Vagina (tissue), 2 donors: ENCODE measurements around the gene ANKS6. TPM values are rescaled to one million over a fixed set of nuclear protein-coding genes. Genes with fewer than 3 reads are reported as not detected.

Experiments
- DNase-seq, 2 donors: peaks; one replicate each; pipeline ENCODE4 v3.0.0-alpha.2; 2017; ENCODE audit errors: extremely low spot score in 2 of 2
- H3K27ac ChIP-seq: fragments of 200-600 bp; sonication (generic); one replicate; pipeline ENCODE4 v1.5.1; 2019
- H3K27me3 ChIP-seq: fragments of 200-600 bp; sonication (generic); one replicate; pipeline ENCODE4 v1.5.1; 2019
- H3K36me3 ChIP-seq, 2 donors: fragments of 200-600 bp; sonication (generic); one replicate each; pipeline ENCODE4 v1.5.1; 2017 to 2019
- H3K4me1 ChIP-seq: fragments of 200-600 bp; sonication (generic); one replicate; pipeline ENCODE4 v1.5.1; 2019
- H3K4me3 ChIP-seq, 2 donors: fragments of 200-600 bp; sonication (generic); 1 replicate in 1 of 2; 2 replicates in 1 of 2; pipeline ENCODE4 v1.5.1; 2016 to 2019
- H3K9me3 ChIP-seq: fragments of 200-600 bp; sonication (generic); one replicate; pipeline ENCODE4 v1.5.1; 2019
- POLR2A ChIP-seq, 2 donors: fragments of 450-650 bp; IDR thresholded peaks; one replicate each; pipeline ENCODE4 v1.6.1; 2017; ENCODE audit warnings: antibody characterized with exemption in 2 of 2, mild to moderate bottlenecking in 2 of 2, moderate library complexity in 2 of 2
- POLR2AphosphoS5 ChIP-seq, 2 donors: sonication (generic); formaldehyde crosslinking; IDR thresholded peaks; one replicate each; pipeline ENCODE4 v1.9.0; 2017; ENCODE audit warnings: antibody characterized with exemption in 2 of 2, mild to moderate bottlenecking in 2 of 2, low read depth in 1 of 2; ENCODE audit not compliant: insufficient read depth in 1 of 2
- intact Hi-C: fragments of 100-400 bp; cut with DNase I; formaldehyde crosslinking; loops from one replicate; pipeline ENCODE4 v1.15.1; 2023
- total RNA-seq: library from RNA; depleted of rRNA; stranded (reverse); fragments of >200 nt; gene quantifications from one replicate; pipeline ENCODE4 v1.2.3, GENCODE V29; 2016
- TF ChIP-seq, protein P1 (sequence below), 3 experiments: fragments of 450-650 bp in 2 of 3; fragments of 200-600 bp in 1 of 3; sonication (generic) in 1 of 3; IDR thresholded peaks; one replicate each; pipeline ENCODE4 v1.5.1; 2017 to 2019; ENCODE audit warnings: antibody characterized with exemption in 3 of 3, mild to moderate bottlenecking in 2 of 3, moderate library complexity in 2 of 3

The ANKS6 gene
- total RNA-seq, 1 donor from 2014 or later: 10.8 TPM

GRCh38 chr9:98743818-98744611, 52.3 kb downstream of the ANKS6 start:
- no peak overlapping the region for H3K27ac ChIP-seq
- H3K4me1 ChIP-seq: no peaks in the 10 kb centered on the region
- no peak for TF ChIP-seq POLR2A (IDR thresholded peaks at IDR 0.05)
- TF ChIP-seq, protein P1, sequence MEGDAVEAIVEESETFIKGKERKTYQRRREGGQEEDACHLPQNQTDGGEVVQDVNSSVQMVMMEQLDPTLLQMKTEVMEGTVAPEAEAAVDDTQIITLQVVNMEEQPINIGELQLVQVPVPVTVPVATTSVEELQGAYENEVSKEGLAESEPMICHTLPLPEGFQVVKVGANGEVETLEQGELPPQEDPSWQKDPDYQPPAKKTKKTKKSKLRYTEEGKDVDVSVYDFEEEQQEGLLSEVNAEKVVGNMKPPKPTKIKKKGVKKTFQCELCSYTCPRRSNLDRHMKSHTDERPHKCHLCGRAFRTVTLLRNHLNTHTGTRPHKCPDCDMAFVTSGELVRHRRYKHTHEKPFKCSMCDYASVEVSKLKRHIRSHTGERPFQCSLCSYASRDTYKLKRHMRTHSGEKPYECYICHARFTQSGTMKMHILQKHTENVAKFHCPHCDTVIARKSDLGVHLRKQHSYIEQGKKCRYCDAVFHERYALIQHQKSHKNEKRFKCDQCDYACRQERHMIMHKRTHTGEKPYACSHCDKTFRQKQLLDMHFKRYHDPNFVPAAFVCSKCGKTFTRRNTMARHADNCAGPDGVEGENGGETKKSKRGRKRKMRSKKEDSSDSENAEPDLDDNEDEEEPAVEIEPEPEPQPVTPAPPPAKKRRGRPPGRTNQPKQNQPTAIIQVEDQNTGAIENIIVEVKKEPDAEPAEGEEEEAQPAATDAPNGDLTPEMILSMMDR (IDR thresholded peaks at IDR 0.05): no peak
- no peak for TF ChIP-seq POLR2AphosphoS5 (IDR thresholded peaks at IDR 0.05; ENCODE audit: insufficient read depth in 1 of 2, low read depth in 1 of 2)
- peaks cover 0 to 11% of the 10 kb centered on the region in 2 donors for H3K36me3 ChIP-seq
- intact Hi-C loops: no loop called here
- H3K4me3 ChIP-seq: no peak overlapping the region
- H3K27me3 ChIP-seq: no peaks in the 10 kb centered on the region
- H3K9me3 ChIP-seq: no peaks in the 10 kb centered on the region
- DNase-seq: peak in 1 of 2 donors; percentile 70

GRCh38 chr9:98743329-98743728, 53.0 kb downstream of the ANKS6 start:
- intact Hi-C loops: no loop called here
- no peak for TF ChIP-seq POLR2AphosphoS5 (IDR thresholded peaks at IDR 0.05; ENCODE audit: insufficient read depth in 1 of 2, low read depth in 1 of 2)
- TF ChIP-seq, protein P1 (IDR thresholded peaks at IDR 0.05): no peak
- no peak for TF ChIP-seq POLR2A (IDR thresholded peaks at IDR 0.05)
- Histone ChIP-seq H3K4me3 (no peak overlapping the region), H3K27me3 (no peaks in the 10 kb centered on the region), H3K4me1 (no peaks in the 10 kb centered on the region), H3K36me3 (peaks cover 0 to 11% of the 10 kb centered on the region in 2 donors), H3K27ac (no peak overlapping the region), H3K9me3 (no peaks in the 10 kb centered on the region)
- peak in 1 of 2 donors; percentile 58 for DNase-seq

DNA sequence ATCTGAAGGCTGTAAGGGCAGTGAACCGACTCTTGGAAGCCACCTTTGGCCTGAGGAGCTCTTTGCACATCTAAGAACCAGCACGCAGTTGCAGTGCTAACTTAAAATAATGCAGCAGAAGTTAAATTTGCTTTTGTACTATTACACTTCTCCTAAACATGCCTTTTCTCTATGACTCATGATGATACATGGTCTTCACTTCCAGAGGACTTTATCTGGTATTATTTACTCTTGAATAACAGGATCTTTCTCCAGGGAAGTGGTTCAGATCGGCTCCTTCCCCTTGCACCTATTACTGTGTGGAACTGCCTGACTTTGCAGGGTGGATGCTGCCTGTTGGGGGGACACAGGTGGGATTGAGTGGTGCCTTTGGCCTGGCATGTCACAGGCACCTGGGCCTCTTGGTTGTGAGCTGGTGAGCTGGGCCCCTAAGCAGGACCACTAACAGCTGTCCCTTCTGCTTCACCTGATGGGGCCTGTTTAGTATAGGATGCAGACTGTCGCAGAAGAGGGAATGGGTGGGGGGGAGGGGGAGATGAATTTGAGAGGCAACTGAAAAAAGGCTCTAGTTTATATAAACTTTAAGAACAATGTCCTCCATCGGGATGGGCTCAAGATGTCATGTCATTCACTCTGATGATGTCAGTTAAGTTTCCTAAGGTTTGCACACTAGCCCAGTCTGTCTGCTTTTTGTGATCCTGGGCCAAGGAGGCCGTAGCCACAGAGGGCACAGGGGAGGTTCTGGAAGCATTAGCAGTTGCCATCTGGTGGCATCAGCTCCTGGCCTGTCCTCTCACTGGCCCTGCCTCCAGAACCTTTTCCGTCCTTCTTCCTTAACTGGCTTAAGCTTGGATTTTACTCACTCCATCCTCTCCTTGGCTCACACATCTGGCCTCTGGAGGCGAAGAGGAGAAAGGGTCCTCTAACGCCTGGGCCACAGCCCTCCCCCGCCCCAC, 53.8 kb downstream of the ANKS6 start:
- Histone ChIP-seq H3K27me3 (no peaks in the 10 kb centered on the region), H3K9me3 (no peaks in the 10 kb centered on the region), H3K4me1 (no peaks in the 10 kb centered on the region), H3K36me3 (peaks cover 0 to 11% of the 10 kb centered on the region in 2 donors), H3K27ac (no peak overlapping the region), H3K4me3 (no peak overlapping the region)
- TF ChIP-seq, protein P1 (IDR thresholded peaks at IDR 0.05): no peak
- TF ChIP-seq POLR2AphosphoS5 (IDR thresholded peaks at IDR 0.05; ENCODE audit: insufficient read depth in 1 of 2, low read depth in 1 of 2): no peak
- no peak for TF ChIP-seq POLR2A (IDR thresholded peaks at IDR 0.05)
- DNase-seq: no peak
- intact Hi-C loops: no loop called here

DNA sequence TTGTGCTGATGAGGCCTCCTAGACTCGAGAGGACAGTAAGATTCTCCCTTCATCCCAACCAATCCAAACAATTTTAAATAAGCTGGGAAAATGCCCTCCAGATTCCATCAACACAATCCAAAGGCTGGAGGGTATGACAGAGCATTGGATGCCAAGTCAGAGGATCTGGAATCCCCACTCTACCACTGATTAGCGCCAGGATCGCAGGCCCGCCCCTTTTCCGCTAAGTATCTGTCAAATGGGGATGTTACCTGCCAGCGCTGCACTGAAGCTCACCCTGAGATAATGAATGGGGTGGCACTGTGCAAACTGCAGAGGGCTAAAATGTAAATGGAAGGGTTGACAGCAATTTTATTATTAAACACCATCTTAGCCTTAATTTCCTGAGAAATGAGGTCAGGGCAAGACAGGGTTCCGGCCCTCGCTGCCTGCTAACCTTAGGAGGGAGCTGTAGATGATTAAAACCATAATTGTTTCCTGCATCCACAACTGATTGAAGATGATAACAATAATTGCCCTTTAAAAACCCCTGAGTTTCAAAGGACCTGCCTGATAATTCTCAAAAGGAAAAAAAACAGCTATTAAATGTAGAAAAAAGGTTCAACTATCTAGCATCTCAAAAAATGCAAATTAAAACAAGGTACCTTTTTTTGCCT, 56.0 kb downstream of the ANKS6 start:
- no peaks in the 10 kb centered on the region for H3K9me3 ChIP-seq
- peaks cover 0 to 18% of the 10 kb centered on the region in 2 donors for H3K36me3 ChIP-seq
- TF ChIP-seq, protein P1 (IDR thresholded peaks at IDR 0.05): no peak
- no peak for TF ChIP-seq POLR2A (IDR thresholded peaks at IDR 0.05)
- no peak for TF ChIP-seq POLR2AphosphoS5 (IDR thresholded peaks at IDR 0.05; ENCODE audit: insufficient read depth in 1 of 2, low read depth in 1 of 2)
- no peak overlapping the region for H3K27ac ChIP-seq
- intact Hi-C loops: no loop called here
- no peaks in the 10 kb centered on the region for H3K27me3 ChIP-seq
- no peak overlapping the region for H3K4me3 ChIP-seq
- no peak for DNase-seq
- no peaks in the 10 kb centered on the region for H3K4me1 ChIP-seq
